Stromal cell of bone marrow (primary cell): ENCODE measurements around the gene TP53I13.

Experiments
- DNase-seq: peaks from one replicate; pipeline ENCODE4 v3.0.0-alpha.2; 2012; ENCODE audit warnings: low read depth

The TP53I13 gene

DNA sequence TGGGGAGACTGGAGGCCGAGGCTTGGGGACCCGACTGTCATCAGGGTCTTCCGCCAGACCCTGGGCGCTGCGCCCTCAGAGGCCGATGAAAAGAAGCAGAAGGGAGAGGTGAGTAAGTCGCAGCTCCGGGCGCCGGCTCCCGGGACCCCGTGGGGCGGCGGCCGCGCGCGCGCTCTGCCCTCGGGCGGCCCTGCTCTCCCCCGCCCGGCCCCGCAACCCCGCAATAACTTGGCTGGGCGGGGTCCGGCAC, 1.3 kb upstream of the TP53I13 start:
- no peak for DNase-seq

DNA sequence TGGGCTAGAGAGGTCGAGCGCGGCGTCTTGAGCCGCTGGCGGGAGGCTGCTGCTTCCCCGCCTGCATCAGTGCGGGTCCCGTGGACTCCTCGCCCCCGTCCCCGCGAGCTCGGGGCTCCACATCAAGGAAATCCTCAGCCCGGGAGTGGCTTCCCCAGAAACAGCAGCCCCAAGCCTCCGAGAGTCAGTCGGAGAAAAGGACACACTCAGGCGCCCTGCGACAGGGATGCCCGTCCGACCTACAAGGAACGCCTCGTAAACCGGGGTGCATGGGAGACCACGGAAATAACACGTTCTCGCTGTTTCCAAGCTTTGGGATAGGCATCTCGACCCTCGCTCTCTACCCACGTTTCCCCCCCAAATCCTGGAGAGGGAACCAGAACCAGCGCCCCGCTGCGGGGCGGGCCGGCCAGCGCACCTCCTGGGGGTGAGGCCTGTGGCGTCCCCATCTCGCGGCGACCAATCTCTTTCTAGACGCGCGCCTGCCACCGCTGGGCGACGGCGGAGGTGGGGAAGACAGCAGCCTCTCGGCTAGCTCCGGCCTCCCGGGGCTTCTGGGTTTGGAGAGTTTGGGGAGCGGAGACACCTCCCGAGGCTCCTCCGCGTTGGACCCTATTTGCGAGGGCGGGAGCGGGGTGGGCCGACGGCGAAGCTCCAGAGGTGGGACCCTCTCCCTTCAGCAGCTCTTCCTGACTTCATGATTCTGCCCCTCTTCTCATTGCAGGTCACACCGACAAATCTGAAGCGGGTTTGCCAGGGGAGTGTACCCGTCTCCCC, 759 bp upstream of the TP53I13 start:
- DNase-seq = no peak

DNA sequence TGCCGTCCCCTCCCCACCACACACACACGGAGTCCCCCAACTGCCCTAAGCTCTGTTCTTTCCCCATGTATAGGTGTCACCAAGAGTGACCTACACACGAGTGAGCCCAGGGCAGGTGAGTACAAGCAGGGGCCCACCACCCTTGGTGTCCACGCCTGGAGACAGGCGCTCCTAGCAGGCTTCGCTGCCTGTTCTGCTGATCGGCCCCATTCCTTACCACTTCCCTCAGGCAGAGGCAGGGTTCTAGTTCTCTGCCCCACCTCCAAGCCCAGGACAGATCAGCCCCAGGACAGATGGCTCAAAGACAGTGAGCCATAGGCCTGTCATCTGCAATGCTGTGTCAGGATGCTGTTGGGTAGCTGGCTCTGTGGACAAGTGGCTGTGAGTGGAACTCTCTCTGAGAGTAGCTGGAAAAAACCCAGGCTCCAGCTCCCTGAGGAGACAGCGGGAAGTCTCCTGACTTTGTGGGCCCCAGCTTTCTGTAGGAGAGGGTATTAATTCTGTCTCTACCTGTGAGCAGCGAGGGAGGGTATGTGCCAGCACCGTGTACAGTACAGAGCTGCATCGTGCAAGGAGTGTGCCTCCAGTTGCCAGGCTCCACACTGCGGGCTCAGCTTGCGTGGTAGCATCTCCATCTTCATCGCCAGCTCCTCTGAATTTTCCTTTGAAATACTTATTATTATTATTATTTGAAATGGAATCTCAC, 897 bp downstream of the TP53I13 start:
- DNase-seq = no peak

DNA sequence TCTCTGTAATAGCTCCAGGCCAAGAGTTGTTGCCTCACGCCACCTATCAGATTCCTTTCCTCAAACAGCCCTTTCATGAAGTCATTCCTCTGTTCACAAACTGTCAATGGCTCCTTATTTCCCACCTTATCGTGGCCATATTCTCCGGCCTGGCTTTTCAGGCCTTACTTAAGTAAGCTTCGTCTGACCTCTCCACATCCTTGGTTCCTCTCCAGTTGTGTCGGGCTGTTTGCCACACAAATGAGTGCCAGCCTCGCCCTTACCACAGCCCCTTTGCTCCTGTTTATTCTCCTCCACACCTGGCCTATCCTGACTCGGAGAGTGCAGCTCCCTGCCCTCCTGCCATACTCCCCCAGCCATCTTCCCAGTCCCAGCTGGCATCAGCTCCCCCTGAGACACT, 2.0 kb downstream of the TP53I13 start:
- no peak for DNase-seq

DNA sequence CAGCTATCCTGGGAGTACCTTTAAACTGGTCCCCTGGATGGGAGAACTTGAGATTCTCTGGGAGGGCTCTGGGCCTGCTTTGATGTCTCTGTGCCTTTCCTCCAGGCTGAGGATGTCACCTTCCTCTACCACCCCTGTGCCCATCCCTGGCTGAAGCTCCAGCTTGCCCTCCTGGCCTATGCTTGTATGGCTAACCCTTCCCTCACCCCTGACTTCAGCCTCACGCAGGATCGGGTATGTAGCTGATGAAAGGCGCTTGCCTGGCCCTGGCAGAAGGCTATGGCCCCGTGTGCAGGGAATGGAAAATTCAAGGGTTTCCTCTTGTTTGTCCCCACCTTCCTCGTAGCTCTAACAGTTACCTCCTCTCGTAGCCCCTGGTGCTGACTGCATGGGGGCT, 3.0 kb downstream of the TP53I13 start:
- no peak for DNase-seq

DNA sequence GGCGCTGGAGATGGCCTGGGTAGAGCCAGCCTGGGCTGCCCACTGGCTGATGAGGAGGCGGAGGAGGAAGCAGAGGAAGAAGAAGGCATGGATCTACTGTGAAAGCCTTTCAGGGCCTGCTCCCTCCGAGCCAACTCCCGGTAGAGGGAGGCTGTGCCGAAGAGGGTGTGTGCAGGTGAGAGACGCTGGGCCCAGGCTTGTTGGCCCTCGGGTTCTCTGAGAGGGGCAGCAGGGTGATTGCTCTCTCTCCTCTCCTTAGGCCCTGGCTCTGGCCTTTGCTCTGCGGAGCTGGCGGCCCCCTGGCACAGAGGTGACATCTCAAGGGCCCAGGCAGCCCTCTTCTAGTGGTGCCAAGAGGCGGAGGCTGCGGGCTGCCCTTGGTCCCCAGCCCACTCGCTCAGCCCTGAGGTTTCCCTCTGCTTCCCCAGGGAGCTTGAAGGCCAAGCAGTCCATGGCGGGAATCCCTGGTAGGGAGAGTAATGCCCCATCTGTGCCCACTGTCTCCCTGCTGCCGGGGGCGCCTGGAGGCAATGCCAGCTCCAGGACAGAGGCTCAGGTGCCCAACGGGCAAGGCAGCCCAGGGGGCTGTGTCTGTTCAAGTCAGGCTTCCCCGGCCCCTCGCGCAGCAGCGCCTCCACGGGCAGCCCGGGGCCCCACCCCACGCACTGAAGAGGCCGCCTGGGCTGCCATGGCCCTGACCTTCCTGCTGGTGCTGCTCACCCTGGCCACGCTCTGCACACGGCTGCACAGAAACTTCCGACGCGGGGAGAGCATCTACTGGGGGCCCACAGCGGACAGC, 3.6 kb downstream of the TP53I13 start:
- no peak for DNase-seq

DNA sequence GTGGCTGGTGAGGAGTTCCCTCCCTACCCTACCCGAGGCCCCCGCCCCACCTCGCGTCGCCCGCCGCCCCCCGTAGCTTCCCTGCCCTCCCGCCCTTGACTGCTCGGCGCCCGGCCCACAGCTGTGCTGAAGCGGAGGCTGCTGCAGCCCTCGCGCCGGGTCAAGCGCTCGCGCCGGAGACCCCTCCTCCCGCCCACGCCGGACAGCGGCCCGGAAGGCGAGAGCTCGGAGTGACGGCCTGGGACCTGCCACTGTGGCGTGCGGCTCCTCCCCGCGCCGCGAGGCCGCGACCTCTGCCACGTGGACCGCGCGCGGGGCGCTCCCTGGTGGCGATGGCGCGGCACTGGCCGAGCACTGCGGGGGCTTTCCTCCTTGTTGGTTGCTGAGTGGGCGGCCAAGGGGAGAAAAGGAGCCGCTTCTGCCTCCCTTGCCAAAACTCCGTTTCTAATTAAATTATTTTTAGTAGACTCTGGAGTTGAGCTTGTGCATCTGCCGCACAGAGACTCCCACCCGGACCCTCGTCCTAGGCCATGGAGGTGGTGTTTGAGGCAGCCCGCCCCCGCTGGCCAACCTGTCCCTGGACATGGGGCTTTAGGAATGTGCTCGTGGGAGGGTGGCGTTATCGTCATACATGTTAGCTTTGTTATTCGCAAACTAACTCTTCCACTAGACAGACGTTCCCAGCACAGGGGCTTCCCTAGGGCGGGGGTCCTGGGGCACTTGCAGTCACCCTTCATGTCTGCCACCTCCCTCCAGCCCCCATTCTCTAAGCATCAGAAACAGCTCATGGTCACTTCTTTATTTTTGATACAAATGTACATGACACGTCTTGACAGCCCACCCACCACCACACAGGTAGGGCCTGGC, 4.4 kb downstream of the TP53I13 start:
- no peak for DNase-seq

DNA sequence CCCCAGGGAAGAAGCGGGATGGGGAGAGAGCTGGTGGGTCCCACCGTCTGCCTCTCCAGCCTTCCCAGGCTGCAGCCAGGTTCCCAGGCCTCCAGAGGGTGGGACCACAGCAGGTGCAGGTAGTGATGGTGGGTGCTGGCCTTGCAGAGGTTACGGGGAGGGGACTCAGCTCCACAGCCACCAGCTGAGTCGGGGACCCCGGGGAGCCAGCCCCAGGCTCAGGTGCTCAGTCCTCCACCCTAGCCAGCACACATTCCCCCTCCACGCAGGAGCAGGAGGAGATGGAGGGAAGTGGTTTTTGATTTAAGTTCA, 5.0 kb downstream of the TP53I13 start:
- DNase-seq = no peak

DNA sequence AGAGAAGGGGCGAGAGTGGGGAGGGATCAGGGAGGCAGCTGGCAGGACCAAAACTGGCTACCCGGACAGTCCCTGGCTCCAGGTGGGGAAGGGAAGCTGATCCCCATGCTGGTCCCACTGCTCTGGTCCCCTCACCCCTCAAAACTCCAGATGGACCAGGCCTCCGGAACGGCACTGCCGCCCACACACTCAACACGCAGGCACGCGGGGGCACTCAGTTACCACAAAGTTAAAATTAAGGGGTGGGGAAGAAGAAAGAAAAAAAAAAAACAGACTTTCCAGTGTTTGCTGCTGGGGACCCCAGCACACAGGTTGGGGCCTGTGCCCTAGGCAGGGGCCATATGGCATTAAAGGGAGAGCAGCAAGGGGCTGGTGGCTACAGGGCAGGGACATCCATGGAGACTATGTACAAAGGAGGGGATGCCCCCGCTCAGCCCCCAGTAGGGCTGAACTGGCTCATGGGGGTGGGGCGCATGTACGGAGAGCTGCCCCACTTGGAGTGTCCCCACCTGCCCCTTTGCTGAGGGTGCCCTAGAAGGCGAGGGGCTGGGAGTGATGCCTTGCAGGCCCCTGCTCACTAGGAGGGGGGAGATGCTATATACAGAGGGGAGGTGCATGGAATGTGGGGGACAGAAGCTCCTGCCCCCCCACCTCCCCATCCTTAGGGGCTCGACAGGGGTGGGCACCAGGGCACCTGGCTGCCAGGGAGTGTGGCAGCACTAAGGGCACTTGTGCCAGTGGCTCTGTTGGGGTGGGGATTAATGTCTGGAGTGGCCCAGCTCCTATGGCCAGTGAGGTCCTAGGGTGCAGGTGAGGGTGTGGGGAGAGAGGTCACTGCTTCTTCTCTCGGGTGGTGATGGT, 5.6 kb downstream of the TP53I13 start:
- no peak for DNase-seq

DNA sequence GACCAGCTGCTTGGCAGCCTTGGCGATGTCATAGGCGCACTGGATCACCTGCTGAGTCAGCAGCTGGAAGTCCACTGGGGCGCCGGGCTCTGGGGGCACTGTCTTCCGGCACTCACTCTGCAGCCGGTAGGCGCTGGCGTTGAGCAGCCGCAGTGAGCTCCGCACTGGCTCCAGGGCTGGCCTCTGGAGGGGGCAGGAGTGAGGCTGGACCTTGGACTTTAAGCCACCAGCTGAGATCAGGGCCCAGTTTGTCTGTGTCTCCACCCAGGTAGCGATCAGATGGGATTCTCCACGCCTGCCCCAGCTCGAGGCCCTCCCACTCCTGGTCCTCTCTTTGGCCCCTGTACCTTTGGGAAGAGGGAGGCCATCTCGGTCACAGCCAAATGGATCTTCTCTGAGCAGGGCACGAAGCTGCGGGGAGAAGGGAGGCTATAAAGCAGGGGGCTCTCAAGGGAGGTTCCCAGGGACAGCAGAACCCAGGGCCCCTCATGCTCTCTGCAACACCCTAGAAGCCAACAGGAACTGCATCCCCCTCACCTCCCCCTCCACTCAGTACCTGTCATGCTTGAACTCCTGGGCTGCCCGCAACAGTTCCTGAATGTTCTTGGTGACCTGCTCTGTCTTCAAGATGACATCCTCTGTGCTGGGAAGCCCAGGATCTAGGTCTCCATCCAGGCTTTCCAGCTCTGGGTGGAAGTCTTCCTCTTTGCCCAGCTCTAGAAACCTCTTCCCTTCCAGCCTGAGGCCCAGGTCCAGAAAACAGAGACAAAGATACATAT, 6.4 kb downstream of the TP53I13 start:
- DNase-seq = no peak

DNA sequence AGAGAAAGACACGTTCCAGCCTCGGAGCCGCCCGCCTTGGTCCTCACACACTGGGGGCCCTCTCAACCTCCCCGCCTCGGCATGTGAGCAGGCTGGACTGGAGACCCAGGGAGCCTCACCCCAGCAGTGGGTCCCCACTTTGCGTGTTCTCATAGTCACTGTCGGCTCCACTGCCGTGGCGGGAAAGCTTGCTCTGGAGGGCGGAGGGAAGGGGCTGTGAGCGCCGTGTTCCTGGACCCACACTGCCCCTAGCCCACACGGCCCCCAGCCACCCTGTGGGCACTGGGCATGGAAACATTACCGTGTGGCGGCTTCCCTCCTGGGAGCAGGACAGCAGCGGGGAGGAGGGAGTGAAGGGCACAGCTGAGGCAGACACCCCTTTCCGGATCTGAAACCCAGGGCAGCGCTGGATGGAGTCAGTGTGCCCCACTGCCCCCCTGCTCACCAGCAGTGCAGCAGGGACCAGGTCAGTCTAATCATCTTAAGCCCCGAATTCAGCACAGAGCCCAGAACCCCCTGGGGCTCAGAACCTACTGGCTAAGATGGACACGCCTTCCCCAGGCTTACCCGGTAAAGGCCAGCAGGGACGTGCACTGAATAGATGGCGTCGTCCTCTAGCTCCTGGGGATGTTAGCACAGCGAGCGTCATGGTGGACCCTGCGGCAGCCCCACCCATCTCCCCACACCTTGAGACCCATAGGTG, 7.2 kb downstream of the TP53I13 start:
- DNase-seq = no peak

DNA sequence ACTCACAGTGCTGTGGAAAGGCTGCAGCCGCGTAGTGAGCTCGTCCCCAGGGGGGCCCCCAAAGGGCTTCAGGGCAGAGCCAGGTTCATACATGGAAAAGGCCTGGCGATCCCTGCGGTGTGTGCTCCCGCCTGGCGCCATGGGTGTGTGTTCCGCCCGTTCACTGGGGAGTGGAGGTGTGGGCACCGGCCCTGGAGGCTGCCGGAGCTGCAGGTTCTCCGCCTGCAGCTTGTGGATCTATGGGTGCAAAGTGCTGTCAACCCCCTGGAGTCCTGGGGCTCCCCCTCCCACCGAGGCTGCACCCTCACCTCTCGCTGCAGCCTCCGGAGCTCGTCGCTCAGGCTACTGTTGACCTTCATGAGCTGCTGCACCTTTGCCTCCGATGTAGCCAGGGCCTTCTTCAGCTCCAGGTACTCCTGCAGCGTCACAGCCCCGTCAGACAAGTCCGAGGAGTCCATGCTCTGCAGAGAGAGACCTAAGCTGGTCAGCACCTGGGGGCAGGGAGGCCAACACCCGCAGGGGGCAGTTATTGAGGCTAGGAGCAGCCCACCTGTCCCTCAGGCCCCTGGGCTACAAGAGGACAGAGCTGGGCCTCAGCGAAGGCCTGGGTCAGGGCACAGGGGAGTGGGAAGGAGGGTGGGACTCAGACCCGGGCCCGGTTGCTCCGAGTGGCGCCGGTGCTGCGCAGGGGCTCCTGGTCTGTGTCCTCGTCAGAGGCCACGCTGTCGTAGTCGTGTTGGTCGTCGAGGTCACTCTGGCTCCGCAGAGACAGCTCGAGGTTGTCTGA, 7.9 kb downstream of the TP53I13 start:
- no peak for DNase-seq

DNA sequence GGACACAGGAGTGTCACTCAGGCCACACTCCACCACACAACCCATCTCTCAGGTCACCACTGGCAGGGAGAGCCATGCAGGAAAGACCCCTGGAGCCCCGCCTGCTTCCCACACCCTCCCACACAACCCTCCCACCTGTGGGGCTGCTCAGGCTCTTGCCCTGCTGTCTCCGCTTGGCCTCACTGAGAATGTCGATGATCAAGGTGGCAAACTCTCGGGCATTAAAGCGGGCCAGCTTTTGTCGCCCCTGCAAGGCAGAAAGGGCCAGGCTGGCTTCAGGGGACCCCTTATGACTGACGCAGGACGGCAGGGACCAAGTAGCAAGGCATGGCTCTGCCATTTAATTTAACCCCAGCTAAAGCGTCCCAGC, 8.5 kb downstream of the TP53I13 start:
- no peak for DNase-seq

DNA sequence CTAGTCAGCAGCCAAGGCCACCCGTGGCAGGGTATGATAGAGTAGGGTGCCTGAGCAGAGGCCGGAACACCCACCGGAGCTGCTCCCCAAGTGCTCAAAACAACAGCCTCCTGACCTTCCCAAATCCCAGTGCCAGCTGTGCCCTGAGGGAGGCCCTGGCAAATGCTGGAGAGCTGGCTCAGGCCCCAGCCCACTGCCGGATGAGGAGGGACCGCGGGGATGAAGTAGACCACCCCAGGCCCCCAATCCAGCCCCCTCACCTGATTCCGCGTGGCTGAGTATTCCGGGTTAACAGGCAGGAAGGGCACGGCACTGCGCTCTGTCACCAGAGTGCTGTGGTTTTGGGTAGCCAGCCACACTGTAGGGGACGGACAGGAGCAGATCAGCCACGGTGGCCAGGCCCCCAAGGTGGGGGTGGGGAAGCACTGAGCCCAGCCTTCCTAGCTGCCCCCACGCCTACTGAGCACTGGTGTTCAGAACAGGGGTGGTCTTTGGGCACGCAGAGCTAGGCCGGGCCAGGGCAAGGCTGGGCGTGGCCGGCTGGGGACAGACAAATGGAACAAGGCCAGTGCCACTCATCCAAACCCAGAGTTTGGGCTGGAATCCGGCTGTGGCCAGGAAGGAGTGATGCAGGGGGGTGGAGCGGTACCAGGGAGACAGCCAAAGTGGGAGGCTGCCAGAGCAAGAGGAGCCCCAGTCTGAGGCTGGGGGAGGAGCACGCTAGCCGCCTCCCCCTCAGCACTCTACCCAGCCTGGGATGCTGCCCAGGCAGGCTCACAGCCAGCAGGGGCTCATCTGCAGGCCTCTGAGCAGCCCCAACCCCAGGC, 9.1 kb downstream of the TP53I13 start:
- no peak for DNase-seq

DNA sequence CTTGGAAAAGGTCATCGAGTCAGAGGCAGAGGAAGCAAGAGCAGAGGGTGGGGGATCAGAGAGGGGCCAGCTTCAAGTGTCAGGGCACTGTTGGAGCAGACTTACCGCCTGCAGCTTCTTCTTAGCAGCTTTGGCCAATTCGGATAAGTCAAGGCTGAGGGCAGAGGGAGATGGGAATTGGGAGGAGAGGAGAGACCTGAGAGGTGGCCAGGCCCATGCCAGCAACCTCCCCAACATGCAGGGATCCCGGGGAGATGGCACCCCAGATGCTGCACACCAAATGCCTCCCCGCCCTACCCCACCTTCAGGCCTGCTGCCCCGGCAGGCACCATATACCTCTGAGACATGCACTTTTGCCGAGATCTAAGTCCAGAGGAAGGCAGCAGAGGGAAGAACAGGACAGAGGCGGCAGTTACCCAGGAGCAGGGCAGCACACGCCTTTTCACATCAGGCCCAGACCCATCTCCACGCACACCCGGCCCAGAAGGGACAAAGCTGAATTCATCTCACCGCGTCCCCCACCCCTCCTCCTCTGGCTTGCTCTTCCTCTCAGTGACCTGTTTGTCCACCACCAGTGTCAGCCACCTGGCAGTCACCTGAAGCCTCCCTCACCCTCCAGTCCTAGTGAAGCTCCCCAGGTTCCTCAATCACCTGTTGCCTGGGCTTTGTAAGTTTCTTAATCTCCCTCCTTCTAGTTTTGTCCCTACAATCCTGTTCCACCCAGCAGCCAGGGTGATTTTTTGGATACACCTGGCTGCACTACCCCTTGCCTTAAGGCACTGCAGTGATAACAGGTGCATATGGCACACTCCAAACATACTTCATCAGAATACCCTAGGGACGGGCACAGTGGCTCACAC, 10.4 kb downstream of the TP53I13 start:
- no peak for DNase-seq

DNA sequence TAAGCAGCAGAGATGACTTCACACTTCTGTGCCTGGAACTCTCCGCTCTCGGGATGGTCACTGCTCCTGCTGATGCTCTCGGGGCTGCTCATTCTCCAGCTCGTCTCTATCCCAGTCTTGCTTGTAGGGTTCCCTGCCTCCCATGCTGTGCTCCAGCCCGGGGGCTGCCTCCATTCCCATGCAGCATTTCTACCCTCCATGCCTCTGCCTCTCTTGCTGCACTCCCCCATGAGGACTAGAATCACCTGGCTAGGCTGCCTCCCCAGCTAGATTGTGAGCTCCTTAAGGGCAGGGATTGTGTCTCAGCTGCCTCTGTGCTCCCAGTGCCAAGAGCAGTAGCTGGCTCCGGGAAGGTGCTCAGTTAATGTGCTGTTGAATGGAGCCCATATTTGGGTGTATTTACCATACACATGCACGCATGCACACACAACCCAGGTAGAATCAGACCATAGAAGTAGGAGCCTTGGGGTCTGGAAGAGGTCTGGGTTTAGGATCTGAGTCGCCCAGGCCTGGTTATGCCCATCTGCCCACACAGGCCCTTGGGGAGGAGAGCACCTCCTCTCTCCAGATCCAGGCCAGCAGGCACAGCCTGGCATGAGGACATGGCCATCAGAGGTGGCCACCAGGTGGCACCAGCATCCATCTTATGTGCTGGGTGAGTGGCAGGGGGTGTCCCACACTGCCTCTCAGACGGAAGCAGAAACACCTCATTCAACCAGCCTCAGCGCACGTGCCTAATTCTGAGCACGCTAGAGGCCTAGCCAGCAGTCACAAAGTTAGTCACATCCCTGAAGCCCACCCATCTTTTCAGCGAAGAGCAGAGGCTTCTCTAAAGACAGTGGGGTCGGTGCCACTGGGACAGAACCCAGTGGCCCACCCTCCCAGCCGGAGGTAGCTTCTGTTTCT, 11.6 kb downstream of the TP53I13 start:
- DNase-seq = peak; percentile 55
